HL-60/S4 treated with retinoic acid at 250 ng/mL for 4 days and 3 days (cell line): Measurements from ENCODE around the gene USP19.

Source experiments
- in situ Hi-C: fragments of 300-500 bp; cut with MboI; formaldehyde crosslinking; loops from 2 replicates; pipeline ENCODE4 v1.7.0; 2022; ENCODE audit warnings: low sequenced_read_pairs

USP19 gene, protein sequence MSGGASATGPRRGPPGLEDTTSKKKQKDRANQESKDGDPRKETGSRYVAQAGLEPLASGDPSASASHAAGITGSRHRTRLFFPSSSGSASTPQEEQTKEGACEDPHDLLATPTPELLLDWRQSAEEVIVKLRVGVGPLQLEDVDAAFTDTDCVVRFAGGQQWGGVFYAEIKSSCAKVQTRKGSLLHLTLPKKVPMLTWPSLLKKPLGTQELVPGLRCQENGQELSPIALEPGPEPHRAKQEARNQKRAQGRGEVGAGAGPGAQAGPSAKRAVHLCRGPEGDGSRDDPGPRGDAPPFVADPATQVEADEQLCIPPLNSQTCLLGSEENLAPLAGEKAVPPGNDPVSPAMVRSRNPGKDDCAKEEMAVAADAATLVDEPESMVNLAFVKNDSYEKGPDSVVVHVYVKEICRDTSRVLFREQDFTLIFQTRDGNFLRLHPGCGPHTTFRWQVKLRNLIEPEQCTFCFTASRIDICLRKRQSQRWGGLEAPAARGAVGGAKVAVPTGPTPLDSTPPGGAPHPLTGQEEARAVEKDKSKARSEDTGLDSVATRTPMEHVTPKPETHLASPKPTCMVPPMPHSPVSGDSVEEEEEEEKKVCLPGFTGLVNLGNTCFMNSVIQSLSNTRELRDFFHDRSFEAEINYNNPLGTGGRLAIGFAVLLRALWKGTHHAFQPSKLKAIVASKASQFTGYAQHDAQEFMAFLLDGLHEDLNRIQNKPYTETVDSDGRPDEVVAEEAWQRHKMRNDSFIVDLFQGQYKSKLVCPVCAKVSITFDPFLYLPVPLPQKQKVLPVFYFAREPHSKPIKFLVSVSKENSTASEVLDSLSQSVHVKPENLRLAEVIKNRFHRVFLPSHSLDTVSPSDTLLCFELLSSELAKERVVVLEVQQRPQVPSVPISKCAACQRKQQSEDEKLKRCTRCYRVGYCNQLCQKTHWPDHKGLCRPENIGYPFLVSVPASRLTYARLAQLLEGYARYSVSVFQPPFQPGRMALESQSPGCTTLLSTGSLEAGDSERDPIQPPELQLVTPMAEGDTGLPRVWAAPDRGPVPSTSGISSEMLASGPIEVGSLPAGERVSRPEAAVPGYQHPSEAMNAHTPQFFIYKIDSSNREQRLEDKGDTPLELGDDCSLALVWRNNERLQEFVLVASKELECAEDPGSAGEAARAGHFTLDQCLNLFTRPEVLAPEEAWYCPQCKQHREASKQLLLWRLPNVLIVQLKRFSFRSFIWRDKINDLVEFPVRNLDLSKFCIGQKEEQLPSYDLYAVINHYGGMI (N-terminal part only)

DNA sequence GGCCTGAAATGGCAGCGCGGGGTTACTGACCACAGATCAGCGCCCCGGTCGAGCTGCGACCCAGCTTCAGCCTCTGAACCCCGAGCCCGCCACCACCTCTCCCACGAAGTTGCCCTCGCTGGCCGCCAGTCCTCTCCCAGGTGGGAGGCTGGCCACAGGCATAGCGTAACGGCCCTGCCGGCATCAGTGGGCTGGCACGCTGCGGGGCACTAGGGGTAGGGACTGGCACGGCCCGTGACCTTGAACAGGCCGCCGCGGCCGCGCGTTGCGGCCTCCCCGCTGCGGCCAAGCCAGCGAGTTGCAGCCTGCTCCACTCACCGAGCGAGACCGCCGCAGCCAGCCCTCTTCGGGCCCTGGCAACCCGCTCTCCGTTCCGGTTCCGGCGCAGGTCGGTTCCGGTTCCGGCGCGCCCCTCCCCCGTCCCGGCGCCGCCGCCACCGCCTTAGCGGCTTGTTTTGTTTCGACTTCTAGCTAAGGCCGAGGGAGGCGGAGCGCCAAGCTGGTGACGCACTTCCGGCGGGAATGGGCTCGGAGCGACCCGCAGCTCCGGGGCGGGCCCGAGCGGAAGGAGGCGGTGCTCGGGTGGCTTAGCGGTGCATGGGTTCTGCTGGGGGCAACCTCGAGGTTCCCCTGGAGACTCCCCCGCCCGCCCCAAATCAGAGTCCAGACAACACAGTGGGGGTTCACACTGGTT is at the start of gene USP19:
Gene USP19 (minus strand): TSS at position 386 of the 694 bp plus-strand sequence. CDS start 1,678 bp downstream, outside the sequence.
- in situ Hi-C loops: no loop called here

DNA sequence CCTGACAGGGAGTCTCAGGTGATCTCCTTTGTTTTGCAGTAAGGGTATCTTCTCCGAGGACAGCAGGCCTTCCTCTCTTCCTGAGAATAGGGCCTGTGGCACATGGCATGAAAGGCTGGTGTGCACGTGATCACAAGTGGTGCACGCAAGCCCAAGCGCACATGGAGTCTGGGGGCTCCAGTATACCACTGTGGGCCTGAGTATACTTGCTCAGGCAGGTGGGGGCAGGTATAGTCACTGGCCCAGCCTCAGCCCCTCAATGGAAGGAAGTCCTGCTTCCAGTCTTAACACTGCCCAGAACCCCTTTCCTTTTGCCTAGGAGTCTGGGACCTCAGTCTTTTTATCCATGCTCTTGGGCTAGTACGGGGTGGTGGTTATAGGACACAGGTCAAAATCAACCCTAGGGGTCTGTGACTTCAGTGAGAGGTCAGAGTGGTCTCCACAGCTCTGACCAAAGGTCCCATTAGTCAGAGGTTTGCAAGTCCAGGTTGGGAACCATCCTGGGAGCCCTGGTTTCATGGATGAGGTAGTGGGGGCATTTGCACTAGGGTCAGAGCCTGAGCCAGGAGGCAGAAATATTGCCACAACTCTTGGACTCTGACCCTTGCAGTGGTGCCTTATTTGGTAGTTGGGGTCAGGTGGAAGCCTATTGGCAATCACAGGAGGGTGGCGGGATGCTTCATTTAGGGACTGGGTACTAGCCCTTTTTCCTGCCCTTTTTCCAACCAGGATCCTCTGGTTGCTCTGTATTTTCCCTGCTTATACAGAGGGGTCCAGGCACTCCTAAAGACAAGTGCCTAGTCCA is 46.3 kb upstream of the USP19 start:
- in situ Hi-C loops: no loop called here

DNA sequence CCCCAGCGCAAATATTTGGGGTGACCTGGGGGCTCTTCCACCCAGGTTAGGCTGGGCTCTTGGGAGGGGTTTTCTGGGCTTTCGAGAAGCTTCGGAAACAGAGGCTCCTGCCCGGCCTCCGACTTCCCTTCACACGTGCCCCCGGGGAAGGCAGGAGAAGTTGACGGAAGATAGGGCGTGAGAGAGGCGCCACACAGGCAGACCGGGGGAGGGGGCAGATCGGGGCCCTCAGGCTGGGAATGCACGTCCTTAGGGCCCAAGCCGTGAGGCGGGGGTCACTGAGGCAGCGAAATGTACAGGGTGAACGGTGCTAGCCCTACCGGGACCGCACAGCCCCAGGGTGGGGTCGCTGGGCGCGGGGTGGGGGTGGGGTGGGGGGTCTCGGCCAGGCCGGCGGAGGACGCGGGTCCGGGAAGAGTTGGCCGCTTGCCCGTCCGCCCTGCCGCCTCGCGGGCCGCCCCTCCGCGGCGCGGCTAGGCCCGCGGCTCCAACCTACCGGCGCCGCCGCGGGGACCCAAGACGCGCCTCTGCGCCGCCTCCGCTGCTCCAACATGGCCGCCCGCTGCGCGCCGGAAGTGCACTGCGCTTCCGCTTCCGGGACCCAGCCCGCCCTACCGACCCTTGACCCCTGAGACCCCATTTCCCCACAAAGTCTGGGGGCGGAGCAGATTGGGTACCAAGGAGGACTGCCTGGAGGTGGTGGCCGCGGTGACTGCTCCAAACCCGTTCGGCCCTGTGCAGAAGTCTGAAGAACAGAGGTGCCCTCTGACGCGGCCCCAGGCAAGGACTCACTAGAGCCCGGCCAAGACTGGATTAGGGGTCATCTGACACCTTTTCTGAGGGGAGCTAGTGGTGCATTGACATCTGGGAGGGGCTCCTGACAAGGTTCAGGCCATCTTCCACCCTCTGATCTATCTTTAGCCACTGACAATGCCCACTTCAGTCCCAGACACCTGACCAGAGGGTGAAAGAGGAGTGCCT is 45.4 kb upstream of the USP19 start, which contains the start of gene CCDC71:
Gene CCDC71 (minus strand): TSS at position 561 of the 981 bp plus-strand sequence. CDS start 2,123 bp downstream, outside the sequence.
- in situ Hi-C loops: no loop called here

DNA sequence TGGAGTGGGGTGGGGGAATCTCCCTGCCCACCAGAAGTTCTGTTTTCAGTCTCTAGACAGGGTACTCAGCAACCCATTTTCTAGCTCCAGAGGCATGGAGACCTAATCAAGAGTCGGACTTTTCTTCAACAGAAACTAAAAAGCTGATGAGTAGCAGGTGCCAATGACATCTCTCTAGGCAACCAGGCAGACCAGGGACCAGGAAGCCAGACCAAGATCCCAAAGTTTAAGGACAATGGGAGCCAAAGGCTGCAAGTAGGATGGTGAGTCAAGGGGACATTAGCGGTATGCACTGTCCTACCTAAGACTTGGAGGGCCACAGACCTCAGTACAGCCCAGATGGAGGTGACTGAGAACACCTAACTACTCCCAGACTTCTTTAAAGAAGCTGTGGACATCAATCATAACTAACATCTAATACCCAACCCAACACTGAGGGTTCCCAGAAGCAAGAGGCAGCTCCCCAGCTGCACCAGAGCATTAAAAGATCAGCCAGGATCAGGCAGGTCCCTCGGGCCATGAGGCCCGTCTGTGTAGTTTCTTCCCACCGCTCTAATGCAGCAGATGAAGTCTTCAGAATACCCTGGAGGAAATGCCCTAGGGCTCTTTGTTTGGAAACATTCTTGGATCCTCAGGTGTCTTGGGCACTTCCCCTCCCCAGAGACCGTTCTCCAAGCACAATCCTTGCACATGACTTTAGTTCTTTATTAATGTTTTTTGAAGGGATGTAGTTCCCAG is 44.5 kb upstream of the USP19 start:
- in situ Hi-C loops: no loop called here

DNA sequence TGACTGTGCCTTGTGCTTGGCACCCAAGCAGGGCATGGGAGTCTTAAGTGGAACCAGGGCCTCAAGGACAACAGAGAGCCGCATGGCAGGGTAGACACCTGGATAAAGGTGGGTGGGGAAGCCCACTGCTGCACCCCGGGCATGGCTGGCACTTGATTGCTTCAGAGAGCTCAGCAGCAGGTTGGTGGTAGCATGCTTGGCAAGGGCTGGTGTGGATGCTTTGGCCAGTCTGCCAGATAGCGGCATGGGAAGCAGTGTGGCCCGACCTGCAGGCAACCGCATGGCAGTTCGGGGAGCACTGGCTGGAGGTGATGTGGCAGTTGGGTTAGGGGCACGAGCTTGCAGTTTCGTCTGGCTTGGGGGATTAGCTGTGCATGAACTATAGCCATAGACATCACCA is 43.0 kb upstream of the USP19 start:
- in situ Hi-C loops: no loop called here

DNA sequence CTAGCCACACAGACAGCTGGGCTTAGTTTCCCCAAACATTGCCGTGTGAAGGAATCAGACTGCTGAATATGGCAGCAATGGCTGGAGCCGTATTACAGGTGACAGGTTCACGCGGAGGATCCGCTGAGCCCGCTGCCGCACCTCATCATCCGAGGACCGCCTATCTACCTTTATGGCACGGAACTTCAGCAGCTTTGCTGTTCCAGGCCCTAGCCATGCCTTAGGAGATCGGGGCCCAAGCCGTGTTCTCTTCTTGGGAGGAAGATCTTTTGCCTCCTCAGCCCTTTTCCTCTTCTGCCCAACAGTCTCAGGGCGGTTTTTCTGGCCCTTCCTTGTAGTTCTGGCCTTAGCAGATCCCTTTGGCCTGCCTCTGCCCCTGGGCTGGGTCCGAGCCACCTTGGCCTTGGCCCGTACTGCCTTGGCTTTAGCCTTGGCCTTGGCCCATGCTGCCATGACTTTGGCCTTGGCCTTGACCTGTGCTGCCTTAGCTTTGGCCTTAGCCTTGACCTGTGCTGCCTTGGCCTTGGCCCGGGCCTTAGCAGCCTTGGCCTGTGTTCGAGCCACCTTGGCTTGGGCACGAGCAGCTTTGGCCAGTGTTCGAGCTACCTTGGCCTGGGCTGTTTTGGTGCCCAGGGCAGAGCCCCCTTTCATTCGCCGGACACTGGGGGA is 42.3 kb upstream of the USP19 start:
- in situ Hi-C loops: no loop called here

DNA sequence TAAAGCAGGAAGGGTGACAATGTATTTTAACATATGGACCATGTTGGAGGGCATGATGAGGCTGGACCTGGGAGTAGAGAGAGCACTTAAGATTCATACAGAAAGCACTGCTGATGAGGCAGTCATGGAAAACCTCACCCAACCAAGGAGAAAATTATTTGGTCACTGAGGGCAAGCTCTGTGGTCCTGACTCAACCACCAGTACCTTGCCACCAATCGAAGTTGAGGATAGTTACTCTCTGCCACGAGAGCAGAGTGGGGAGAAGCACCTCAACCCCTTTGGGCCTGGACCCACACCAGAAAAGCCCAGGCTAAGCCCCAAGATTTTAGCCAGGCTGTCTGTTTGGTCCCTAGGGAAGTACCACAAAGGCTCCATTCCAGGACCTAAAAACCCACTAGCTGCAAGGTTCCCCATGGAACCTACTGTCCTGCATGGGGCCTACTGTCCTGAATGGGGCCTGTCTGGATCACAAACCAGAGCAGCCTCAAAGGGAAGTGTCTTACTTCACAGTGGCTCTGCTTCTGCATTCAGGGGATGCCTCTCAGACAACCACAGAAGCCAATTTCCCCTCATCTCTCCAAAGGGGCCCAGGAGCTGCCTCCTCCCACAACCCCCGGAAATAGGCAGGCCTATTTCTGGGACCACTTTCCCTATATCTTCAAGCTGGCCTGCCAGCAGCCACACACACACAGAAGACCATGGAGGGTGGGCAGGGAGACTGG is 41.3 kb upstream of the USP19 start:
- in situ Hi-C loops: no loop called here

DNA sequence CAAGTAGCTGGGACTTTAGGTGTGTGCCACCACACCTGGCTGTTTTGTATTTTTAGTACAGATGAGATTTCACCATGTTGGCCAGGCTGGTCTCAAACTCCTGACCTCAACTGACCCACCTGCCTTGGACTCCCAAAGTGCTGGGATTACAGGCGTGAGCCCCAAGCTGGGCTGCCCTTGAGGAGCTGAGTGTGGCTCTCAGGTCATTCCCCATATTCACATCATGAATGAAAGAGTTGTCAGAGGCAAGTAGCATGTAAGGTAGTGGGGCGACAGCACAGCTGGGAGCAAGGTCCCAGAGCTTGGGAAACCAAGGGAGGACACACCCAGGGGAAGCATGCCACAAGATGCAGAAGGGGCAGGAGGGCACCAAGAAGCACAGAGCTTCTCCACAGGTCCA is 40.6 kb upstream of the USP19 start:
- in situ Hi-C loops: no loop called here

DNA sequence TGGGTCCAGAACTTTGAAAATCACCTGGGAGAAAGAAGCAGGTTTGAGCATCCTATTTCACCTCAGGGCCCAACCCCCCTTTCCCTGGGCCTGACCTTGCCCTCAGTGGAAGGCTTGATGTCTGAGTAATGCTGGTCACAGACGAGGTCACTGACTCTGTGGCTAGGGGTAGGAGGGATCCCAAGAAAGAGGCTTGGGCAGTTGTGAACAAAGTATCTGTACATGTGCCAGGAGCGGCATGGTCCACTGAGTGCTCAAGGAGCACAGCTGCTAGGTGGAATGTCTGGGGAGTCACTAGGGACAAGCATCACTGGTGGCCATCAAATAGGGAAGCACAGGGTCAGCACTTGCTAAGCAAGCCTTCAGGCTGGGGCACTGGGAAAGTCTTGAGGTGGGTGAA is 38.2 kb upstream of the USP19 start:
- in situ Hi-C loops: no loop called here

DNA sequence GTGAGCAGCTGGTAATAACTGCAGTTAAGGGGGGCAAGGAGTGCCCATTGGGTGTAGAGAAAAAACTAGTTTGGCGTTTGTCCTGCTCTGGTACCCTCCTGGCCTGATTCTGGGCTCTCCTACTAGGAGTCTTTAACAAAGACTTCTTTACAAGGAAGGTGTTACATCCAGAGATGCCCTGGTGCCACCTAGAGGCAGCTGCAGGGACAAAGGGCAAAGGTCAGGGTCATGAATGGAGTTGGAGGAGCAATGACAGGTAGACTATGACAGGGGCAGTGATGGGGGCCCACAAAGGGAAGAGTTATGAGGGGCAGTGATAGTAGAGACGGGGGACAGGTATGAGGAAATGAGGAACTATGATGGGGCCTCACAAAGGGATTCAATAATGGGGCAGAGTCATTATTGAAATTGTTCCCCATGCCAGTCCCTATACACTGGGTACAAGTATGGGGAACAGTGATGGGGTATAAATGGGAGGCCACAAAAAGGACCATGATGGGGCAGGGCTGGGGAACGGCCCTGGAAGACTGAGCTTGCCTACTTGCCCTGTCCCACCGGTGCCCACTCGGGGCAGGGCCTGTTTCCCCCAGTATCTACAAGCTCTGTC is 37.6 kb upstream of the USP19 start:
- in situ Hi-C loops: no loop called here

DNA sequence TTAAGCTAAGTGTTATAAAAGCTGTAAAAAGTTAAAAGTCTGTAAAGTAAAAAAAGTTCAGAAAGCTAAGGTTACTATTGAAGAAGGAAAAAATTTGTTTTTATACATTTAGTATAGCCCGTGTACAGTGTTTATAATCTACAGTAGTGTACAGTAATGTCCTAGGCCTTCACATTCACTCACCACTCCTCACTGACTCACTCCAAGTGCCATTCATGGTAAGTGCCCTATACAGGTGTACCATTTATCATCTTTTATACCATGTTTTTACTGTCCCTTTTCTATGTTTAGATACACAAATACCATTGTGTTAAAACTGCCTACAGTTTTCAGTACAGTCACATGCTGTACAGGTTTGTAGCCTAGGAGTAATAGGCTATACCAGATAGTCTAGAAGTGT is 36.7 kb upstream of the USP19 start:
- in situ Hi-C loops: no loop called here

DNA sequence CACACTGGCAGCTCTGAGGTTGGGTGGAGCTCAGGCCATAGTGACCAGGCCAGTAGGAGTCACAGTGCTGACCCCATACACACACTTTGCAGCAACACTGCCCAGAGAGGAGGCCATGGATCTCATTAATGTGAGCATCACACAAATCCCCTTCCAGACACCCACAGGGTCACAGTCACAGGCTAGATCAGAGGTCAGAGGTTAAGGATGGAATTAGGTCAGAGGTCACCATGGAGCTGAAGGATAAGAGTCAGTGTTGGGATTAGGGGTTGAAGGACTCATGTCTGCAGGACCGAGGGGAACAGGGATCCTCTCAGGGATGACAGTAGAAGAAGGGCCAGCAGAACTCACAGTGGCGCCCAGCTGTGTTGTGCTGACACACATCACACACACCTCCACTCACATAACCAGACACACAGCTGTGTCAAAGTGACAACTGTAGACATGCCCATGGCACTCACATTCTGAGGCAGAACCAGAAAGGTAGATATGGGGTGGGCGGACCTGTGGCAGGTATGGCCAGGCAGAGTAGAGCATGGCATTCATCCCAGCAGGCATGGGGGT is 32.8 kb upstream of the USP19 start:
- in situ Hi-C loops: no loop called here

DNA sequence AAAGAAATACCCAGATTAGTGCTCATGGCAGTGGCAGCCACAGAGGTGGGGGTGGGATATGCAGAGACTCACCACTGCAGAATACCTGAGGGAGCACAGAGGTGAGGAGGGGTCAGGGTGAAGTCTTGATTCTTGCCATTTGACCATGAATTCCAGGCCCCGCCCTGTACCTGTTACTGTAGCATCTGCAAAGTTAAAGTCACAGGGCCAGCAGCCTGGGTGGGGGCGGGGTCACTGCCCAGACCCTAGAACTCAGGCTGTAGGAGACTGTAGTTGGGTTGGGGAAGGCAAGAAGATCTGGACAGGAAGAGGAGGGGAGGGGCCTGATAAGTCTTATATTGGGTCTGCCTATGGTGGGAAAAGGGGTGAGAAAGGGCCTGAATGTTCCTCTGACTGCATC is 31.0 kb upstream of the USP19 start:
- in situ Hi-C loops: no loop called here

DNA sequence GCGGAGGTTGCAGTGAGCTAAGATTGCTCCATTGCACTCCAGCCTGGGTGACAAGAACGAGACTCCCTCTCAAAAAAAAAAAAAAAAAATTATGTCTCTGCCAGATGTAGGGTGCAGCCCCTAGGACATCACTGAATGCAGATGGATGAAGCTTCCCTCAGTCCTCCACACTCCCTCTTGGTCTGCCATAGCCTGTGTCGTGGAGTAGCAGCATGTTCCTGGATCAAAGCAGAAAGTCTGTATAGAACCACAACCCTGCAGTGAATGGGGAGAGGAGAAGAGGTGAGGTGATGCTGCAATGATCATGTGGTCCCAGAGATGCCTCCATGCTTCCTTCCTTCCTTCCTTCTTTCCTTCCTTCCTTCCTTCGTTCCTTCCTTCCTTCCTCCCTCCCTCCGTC is 27.5 kb upstream of the USP19 start:
- in situ Hi-C loops: no loop called here

DNA sequence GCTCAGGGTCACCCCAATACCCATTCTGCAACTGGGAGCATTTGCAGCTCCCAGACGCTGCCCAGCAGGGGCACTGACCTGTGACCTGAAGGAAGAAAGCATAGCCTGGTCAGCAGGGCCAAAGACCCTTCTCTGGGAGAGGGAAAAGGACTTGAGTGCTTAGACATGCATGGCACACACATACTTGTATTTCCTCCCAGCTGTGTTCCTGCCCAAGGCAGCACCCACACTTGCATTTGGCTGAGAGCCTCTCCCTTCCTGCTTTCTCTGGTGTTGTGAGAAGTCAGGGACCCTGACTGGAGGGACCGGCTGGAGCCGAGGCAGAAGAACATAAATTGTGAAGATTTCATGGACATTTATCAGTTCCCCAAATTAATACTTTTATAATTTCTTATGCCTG is 19.5 kb upstream of the USP19 start:
- in situ Hi-C loops: no loop called here

DNA sequence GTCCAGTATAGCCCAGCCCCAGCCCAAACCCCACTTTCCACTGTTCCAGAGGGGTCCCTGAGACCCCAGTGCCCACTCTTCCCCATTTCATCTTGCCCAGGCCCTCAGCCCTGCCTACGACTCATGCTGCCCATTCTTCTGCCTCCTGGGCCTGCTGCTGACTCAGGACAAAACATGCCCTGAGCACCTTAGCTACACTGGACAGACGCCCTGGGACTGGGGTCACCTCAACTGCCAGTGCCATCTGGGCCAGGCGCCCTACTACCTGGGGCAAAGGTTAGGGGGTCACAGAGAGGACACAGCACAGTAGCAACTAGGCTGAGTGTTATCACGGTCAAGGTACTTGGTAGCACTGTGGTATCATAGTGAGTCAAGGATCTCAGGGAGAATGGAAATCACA is 14.9 kb upstream of the USP19 start:
- in situ Hi-C loops: no loop called here
